SJSA1 (cell line): ENCODE results near the gene PHF11. TPM values are rescaled to one million over a fixed set of nuclear protein-coding genes. Genes with fewer than 3 reads are reported as not detected.
"Not testable (repeated sequence)": the region's sequence is repeated elsewhere in the genome, so short reads cannot be mapped to it uniquely, and the experiment has no call there.

Experiments
- DNase-seq, 2 experiments: peaks; one replicate each; pipeline ENCODE4 v3.0.0-alpha.2; 2015 to 2020; ENCODE audit warnings: low spot score in 2 of 2, low read depth in 1 of 2
- H3K27ac ChIP-seq: fragments of 250-450 bp; sonication (Bioruptor Pico); 2 replicates; pipeline ENCODE4 v1.5.1; 2020; ENCODE audit warnings: mild to moderate bottlenecking, moderate library complexity
- H3K27me3 ChIP-seq: fragments of 250-450 bp; sonication (Bioruptor Pico); replicated peaks from 2 replicates; pipeline ENCODE4 v1.5.1; 2020; ENCODE audit warnings: mild to moderate bottlenecking, moderate library complexity
- H3K36me3 ChIP-seq: fragments of 250-450 bp; sonication (Bioruptor Pico); 2 replicates; pipeline ENCODE4 v1.5.1; 2020; ENCODE audit warnings: mild to moderate bottlenecking
- H3K4me1 ChIP-seq: fragments of 250-450 bp; sonication (Bioruptor Pico); replicated peaks from 2 replicates; pipeline ENCODE4 v1.6.1; 2021; ENCODE audit warnings: mild to moderate bottlenecking
- H3K4me3 ChIP-seq: fragments of 250-450 bp; sonication (Bioruptor Pico); 2 replicates; pipeline ENCODE4 v1.5.1; 2020; ENCODE audit warnings: mild to moderate bottlenecking
- H3K9me3 ChIP-seq: fragments of 250-450 bp; sonication (Bioruptor Pico); replicated peaks from 2 replicates; pipeline ENCODE4 v1.5.1; 2020; ENCODE audit warnings: mild to moderate bottlenecking
- total RNA-seq: library from RNA; depleted of rRNA; stranded (reverse); fragments of >200 nt; shearing (Covaris generic); gene quantifications from 2 replicates; pipeline ENCODE4 v1.2.3, GENCODE V29; 2014

PHF11 gene
- total RNA-seq, 1 experiment from 2014 or later, result 20.1 TPM

DNA sequence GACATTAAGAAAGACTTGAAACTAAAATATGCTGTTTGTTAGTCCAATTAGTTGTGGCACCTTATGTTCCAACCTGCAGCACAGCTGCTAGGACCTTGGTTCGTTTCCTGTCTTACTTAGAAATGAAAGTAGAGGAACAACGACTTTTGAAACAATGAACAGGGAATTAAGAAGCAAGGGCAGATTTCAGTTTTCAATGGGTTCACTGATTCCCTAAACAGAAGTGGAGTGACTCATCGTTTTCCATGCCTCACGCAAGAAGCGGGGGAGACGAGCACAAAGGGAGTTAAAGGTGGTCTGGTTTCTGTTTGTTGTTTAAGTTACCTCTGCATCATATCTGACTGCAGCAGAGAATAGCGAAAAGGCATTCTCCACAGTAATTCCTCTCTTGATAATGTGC, 44.8 kb downstream of the PHF11 start:
- peaks cover 15% of the 10 kb centered on the region for H3K4me1 ChIP-seq
- peak; percentile 80 to 82 for DNase-seq
- H3K4me3 ChIP-seq, result peak overlapping the region; percentile 24
- H3K9me3 ChIP-seq, result no peaks in the 10 kb centered on the region
- peaks cover 25% of the 10 kb centered on the region for H3K36me3 ChIP-seq
- H3K27ac ChIP-seq, result peak overlapping the region; percentile 83
- H3K27me3 ChIP-seq, result no peaks in the 10 kb centered on the region

DNA sequence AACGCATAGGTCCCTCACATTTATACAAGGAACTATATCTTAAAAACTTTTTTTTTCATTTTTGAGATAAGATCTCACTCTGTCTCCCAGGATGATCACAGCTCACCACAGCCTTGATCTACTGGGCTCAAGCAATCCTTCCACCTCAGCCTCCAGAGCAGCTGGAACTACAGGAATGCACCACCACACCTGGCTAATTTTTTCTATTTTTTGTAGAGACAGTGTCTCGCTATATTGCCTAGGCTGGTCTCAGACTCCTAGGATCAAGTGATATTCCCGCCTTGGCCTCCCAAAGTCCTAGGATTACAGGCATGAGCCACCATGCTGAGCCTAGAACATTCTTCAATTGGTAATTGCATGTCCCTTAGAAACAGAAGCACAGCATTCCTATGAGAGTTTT, 47.9 kb downstream of the PHF11 start:
- Histone ChIP-seq H3K27me3 (no peaks in the 10 kb centered on the region), H3K36me3 (peaks cover 21% of the 10 kb centered on the region), H3K4me3 (no peak overlapping the region), H3K9me3 (no peaks in the 10 kb centered on the region), H3K27ac (no peak overlapping the region), H3K4me1 (peaks cover 15% of the 10 kb centered on the region)
- DNase-seq, result no peak

DNA sequence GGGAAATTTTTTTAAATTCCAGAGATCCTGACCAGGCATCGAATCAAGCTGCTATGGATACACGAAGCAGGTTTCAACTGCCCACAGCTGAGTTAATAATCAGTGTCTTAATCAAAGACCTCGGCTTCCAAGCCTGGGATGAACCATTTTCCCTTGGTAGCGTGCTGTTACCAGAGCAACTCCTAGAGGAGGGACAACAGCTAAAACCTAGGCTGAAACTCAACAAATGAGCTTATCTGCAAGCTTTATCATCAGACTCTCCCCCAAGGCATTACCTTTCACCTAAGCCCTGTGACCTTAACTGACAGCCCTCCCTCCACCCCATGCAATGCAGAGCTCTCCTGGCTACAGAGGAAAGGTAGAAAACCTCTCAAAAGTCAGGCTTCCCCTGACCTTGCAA, 49.9 kb downstream of the PHF11 start:
- no peak for DNase-seq
- no peaks in the 10 kb centered on the region for H3K9me3 ChIP-seq
- H3K4me1 ChIP-seq, result peaks cover 5% of the 10 kb centered on the region
- peaks cover 20% of the 10 kb centered on the region for H3K36me3 ChIP-seq
- H3K27ac ChIP-seq, result no peak overlapping the region
- H3K4me3 ChIP-seq, result no peak overlapping the region
- H3K27me3 ChIP-seq, result no peaks in the 10 kb centered on the region

DNA sequence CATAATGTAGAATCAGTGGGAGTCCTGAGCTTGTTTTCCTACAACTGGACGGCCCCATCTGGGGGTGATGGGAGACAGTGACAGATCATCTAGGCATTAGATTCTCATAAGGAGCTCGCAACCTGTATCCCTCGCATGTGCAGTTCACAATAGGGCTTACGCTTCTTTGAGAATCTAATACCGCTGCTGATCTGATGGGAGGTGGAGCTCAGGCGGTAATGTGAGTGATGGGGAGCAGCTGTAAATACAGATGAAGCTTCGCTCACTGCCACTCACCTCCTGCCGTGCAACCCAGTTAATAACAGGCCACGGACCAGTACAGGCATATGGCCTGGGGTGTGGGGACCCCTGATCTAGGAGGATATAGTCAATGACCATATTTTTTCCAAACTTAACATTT, 50.8 kb downstream of the PHF11 start:
- Histone ChIP-seq H3K9me3 (no peaks in the 10 kb centered on the region), H3K4me3 (no peak overlapping the region), H3K27ac (no peak overlapping the region), H3K4me1 (no peaks in the 10 kb centered on the region), H3K27me3 (no peaks in the 10 kb centered on the region), H3K36me3 (peaks cover 21% of the 10 kb centered on the region)
- DNase-seq, result no peak

DNA sequence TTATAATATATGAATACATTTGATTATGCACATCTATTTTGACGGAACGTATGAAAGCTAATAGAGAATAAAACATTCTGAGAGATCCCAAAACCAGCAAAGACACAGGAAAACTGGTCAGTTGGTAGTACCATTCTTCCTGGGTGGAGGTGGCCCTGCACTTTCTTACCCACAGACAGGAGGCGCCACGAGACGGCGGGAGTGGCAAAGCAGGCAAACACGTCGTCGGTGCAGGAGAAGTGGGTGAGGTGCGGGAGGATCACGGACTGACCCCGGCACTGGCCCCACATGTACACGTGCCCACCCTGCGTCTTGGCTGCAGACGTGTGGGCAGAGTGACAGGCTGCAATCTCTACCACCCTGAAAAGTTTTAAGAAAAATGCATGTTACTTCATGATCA, 53.5 kb downstream of the PHF11 start:
- no peaks in the 10 kb centered on the region for H3K9me3 ChIP-seq
- H3K27me3 ChIP-seq, result no peaks in the 10 kb centered on the region
- DNase-seq, result no peak
- peaks cover 19% of the 10 kb centered on the region for H3K36me3 ChIP-seq
- no peak overlapping the region for H3K27ac ChIP-seq
- no peaks in the 10 kb centered on the region for H3K4me1 ChIP-seq
- H3K4me3 ChIP-seq, result no peak overlapping the region

DNA sequence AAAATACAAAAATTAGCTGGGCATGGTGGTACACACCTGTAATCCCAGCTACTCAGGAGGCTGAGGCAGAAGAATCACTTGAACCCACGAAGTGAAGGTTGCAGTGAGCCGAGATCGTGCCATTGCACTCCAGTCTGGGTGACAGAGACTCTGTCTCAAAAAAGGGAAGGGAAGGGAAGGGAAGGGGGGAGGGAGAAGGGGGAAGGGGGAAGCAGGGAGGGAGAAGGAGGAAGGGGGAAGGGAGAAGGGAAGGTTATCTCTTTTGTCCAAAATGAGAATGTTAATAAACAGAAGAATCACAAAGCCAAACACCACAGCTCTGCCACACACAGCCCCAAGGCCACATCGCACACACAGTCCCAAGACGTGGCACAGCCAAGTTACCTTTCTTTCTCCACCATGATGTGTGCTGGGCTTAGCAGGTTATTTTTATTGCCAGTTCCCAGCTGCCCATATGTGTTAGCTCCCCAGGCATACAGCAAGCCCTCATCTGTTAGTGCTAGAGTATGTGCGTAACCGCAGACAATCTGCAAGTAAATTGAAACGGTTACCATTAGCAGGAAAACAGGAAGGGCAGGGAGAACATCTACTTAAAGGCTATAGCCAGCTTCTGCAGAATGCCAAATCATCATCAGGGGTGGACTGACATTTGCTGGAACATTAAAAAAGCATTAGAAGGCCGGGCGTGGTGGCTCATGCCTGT, 55.3 kb downstream of the PHF11 start:
- Histone ChIP-seq H3K9me3 (no peaks in the 10 kb centered on the region), H3K27ac (no peak overlapping the region), H3K36me3 (peaks cover 23% of the 10 kb centered on the region; the same call in 1 of the 2 replicates), H3K4me3 (no peak overlapping the region), H3K27me3 (no peaks in the 10 kb centered on the region), H3K4me1 (no peaks in the 10 kb centered on the region)
- DNase-seq, result no peak

DNA sequence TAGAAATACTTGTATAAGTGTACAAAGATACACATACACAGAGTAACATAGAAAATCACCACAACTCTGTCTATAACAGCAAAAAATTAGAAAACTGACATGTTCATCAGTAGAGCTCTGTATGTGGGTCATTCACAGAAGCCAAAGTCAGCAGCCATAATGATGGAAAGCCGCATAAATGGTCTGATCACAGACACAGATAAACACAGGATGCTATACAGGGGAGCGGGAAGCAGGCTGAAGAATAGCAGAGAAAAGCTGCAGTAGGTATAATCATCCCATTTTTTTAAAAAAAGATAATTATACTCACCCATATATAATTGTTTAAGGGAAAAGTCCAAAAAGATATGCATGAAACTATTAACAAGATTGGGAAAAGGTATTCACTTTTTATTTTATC, 58.1 kb downstream of the PHF11 start:
- DNase-seq, result no peak
- H3K4me3 ChIP-seq, result no peak overlapping the region
- H3K27me3 ChIP-seq, result no peaks in the 10 kb centered on the region
- peaks cover 30% of the 10 kb centered on the region for H3K36me3 ChIP-seq
- no peaks in the 10 kb centered on the region for H3K4me1 ChIP-seq
- H3K9me3 ChIP-seq, result no peaks in the 10 kb centered on the region
- no peak overlapping the region for H3K27ac ChIP-seq

DNA sequence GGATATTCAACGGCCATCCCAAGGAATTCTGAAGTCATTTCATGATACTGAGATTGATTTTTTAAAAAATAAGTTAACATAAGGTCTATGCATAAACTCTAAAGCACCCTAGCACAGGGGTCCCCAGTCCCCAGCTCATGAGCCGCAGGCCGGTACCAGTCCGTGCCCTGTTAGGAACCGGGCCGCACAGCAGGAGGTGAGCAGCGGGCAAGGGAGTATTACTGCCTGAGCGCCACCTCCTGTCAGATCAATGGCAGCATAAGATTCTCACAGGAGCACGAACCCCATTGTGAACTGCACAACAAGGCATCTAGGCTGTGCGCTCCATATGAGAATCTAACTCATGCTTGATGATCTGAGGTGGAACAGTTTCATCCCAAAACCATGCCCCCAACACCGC, 58.6 kb downstream of the PHF11 start:
- no peak overlapping the region for H3K4me3 ChIP-seq
- no peaks in the 10 kb centered on the region for H3K9me3 ChIP-seq
- H3K27ac ChIP-seq, result no peak overlapping the region

DNA sequence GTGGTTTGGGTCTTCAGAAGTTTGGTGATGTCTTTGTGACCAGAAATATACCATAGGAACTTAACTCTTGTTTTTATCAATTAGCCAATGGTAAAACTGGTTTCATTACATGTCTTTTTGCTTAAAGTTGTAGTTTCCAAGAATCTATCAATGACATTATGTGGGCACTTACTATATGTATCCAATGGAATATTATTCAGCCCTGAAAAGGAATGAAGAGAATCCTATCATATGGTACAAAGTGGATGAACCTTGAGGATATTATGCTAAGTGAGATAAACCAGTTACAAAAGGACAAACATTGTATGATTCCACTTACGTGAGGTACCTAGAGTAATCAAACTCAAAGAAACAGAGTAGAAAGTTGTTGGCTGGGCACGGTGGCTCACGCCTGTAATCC, 63.3 kb downstream of the PHF11 start:
- Histone ChIP-seq H3K27ac (no peak overlapping the region), H3K27me3 (no peaks in the 10 kb centered on the region), H3K9me3 (no peaks in the 10 kb centered on the region), H3K4me3 (no peak overlapping the region), H3K36me3 (peaks cover 28% of the 10 kb centered on the region), H3K4me1 (0 out of 2 replicates have a peak, but pooled peaks cover 3% of the 10 kb centered on the region)
- DNase-seq, result no peak

More for the DNA sequence above, 58.6 kb downstream of the PHF11 start:
- Histone ChIP-seq H3K36me3 (peaks cover 31% of the 10 kb centered on the region), H3K4me1 (no peaks in the 10 kb centered on the region), H3K27me3 (no peaks in the 10 kb centered on the region)
- DNase-seq, result no peak

DNA sequence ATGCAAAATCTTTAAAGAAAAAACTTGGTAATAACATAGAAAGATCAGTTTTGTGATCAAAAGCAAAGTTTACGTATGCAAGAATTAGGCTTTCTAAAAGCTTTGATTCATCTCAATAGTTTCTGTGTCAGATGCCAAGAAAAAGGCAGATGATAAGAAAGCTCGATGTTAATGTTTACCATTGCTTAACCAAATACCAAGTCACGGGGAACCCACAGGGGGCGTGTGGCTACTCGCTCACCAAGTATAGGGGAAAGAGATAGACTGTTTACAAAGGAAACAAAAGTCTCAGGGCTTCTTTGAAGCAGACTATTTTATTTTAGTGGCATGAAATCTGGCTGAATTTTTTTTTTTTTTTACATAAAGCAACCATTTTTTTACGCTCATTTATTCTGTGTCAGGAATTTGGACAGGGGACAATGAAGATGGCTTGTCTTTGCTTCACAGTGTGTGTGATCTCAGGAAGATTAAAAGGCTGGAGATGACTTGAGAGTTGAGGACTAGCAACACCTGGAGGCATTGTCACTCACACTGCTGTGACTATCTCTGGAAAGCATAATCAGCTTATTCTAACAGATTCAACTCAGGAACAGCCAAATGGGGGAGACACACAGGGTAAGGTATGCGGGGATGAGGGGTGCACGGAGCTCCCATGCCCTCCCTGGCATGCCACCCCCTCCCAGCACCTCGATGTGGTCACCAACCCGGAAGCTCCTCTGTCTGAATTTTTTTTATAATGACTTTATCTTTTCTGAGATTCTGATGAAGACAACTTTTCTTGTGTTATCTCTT, 64.7 kb downstream of the PHF11 start:
- Histone ChIP-seq H3K4me3 (no peak overlapping the region), H3K36me3 (peaks cover 20% of the 10 kb centered on the region), H3K9me3 (no peaks in the 10 kb centered on the region), H3K27ac (no peak overlapping the region), H3K27me3 (no peaks in the 10 kb centered on the region), H3K4me1 (0 out of 2 replicates have a peak, but pooled peaks cover 3% of the 10 kb centered on the region)
- DNase-seq, result peak in 1 of 2 experiments; percentile 10

DNA sequence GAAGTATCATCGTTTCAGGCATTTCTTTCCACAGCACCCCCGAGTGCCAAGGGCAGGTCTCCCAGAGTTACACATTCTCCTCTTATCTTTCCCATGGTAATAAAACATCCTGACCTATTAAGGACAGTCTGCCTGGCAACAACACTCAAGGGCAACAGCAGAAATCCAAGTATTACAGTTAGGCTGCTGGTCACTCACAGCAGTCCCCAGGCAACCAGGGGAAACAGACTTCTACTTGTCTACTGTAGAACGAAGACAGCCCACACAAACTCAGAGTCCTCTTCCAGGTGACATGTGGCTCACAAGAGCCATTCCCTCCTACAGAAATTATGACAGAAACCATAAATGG, 65.3 kb downstream of the PHF11 start:
- DNase-seq, result no peak
- H3K27ac ChIP-seq, result no peak overlapping the region

DNA sequence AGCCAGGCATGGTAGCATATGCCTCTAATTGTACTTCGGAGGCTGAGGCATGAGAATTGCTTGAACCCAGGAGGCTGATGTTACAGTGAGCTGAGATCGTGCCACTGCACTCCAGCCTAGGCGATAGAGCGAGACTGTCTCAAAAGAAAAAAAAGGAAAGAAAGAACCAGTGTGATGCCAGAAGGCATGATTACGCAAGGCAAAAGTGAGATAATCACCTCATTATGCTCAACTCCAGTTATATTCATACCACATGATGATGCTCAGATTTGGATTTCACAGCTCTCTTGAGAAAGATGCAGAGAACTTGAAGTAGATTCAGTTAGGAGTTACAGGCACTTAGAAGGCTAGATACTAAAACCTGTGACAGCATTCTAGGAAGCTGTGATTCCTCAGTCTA, 67.8 kb downstream of the PHF11 start:
- Histone ChIP-seq H3K4me3 (no peak overlapping the region), H3K27me3 (no peaks in the 10 kb centered on the region), H3K4me1 (0 out of 2 replicates have a peak, but pooled peaks cover 3% of the 10 kb centered on the region), H3K9me3 (no peaks in the 10 kb centered on the region), H3K36me3 (peaks cover 22% of the 10 kb centered on the region), H3K27ac (no peak overlapping the region)
- no peak for DNase-seq

More for the DNA sequence above, 65.3 kb downstream of the PHF11 start:
- H3K36me3 ChIP-seq, result peaks cover 16% of the 10 kb centered on the region
- H3K27me3 ChIP-seq, result no peaks in the 10 kb centered on the region
- no peak overlapping the region for H3K4me3 ChIP-seq
- H3K4me1 ChIP-seq, result 0 out of 2 replicates have a peak, but pooled peaks cover 3% of the 10 kb centered on the region
- no peaks in the 10 kb centered on the region for H3K9me3 ChIP-seq

DNA sequence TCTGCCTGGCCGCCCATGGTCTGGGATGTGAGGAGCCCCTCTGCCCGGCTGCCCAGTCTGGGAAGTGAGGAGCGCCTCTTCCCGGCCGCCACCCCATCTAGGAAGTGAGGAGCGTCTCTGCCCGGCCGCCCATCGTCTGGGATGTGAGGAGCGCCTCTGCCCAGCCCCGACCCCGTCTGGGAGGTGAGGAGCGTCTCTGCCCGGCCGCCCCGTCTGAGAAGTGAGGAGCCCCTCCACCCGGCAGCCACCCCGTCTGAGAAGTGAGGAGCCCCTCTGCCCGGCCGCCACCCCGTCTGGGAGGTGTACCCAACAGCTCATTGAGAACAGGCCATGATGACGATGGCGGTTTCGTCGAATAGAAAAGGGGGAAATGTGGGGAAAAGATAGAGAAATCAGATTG, 69.7 kb downstream of the PHF11 start:
- H3K27ac ChIP-seq, H3K4me1 ChIP-seq, H3K4me3 ChIP-seq, DNase-seq, H3K9me3 ChIP-seq, H3K27me3 ChIP-seq: not testable (repeated sequence)
- peaks cover 14% of the 10 kb centered on the region for H3K36me3 ChIP-seq

DNA sequence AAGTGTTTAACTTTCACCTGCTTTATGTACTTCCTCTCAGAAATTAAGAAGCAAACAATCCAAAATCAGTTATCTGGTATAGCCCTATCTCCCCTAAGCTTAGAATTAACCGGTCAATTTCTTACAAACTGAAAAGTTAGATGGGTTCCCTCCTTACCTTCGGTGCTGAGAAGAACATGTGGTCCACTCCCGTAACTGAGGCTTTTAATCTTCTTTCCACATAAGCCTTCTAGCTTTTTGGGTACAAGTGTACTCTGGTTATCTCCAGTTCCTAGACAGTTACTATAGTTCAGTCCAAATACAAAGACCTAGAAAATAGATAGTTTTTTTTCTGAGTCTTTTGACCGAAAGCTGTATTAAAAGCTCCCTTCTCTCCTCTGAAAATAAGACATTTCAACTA, 70.7 kb downstream of the PHF11 start:
- Histone ChIP-seq H3K27ac (no peak overlapping the region), H3K9me3 (no peaks in the 10 kb centered on the region), H3K4me1 (peaks cover 6% of the 10 kb centered on the region), H3K27me3 (no peaks in the 10 kb centered on the region), H3K4me3 (no peak overlapping the region), H3K36me3 (peaks cover 9% of the 10 kb centered on the region)
- no peak for DNase-seq
